ENCODE results near the gene NR2F2. TPM values are rescaled to one million over a fixed set of nuclear protein-coding genes. Genes with fewer than 3 reads are reported as not detected.
A peak's percentile ranks its signal among the peaks of the same experiment; 100 is the strongest.

Gene NR2F2
- polyA plus RNA-seq, 1 donor (not counting 4 experiments of a cell fraction or from before 2014, with no cell fraction given) = 19.5 TPM

DNA sequence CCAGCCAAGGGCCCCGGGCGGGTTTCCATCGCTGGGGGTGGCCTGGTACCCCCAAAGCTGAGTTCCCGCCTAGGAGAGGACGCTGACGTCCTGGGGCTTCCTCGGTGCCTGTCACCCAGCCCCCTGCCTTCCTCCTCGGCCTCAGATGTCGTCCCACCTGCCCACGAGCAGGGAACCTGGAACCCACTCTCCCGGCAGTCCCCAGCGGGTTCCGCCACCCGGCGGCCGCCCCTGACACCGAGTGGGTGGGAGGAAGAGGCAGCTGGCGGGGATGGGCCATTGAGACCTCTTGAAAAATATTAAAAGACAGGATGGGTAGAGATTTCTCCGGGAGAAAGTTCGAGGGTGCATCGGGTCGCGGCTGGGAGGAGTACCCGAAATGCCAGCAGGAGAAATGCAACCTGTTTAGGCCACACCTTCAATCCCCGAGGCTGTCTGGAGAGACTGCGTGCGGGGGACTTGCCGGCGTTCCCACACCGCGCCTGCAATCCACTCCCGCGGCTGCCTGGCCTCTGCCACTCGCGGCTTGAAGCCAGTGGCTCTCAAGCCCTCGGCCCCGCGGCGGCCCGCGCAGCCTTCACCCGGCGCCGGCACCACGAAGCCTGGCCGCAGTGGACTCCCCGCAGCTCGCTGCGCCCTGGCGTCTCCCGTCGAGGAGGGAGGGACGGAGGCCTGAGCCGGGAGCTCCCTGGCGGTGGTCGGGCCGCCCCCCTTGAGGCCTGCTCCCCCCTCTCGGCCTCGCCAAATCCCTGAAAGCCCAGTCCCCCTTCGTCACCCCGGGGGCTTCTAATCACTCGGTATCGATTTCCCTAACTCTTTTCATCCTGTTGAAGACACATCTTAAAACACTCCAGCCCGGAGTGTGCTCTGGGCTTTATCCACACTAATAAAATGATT, 8.6 kb upstream of the NR2F2 start:
- peaks cover 14% of the 10 kb centered on the region for H3K4me1 ChIP-seq (ENCODE audit: control insufficient read depth, extremely low read depth, insufficient read depth, low read length)
- H3K4me3 ChIP-seq (ENCODE audit: control insufficient read depth in 2 of 3, extremely low read depth in 1 of 3, insufficient read depth in 2 of 3, low read depth in 1 of 3, low read length in 3 of 3) = peak overlapping the region; percentile 26 to 56 (median 50)
- H3K9me1 ChIP-seq (ENCODE audit: control insufficient read depth, extremely low read depth, insufficient read depth, low read length) = no peaks in the 10 kb centered on the region
- peak overlapping the region; percentile 70 for H2AFZ ChIP-seq (ENCODE audit: control insufficient read depth, low read length)
- H3K27me3 ChIP-seq (ENCODE audit: control insufficient read depth, extremely low read depth, insufficient read depth, low read length) = peaks cover 17% of the 10 kb centered on the region
- no peaks in the 10 kb centered on the region for H4K20me1 ChIP-seq (ENCODE audit: control insufficient read depth, extremely low read depth, insufficient read depth, low read length)
- TF ChIP-seq, protein P1, sequence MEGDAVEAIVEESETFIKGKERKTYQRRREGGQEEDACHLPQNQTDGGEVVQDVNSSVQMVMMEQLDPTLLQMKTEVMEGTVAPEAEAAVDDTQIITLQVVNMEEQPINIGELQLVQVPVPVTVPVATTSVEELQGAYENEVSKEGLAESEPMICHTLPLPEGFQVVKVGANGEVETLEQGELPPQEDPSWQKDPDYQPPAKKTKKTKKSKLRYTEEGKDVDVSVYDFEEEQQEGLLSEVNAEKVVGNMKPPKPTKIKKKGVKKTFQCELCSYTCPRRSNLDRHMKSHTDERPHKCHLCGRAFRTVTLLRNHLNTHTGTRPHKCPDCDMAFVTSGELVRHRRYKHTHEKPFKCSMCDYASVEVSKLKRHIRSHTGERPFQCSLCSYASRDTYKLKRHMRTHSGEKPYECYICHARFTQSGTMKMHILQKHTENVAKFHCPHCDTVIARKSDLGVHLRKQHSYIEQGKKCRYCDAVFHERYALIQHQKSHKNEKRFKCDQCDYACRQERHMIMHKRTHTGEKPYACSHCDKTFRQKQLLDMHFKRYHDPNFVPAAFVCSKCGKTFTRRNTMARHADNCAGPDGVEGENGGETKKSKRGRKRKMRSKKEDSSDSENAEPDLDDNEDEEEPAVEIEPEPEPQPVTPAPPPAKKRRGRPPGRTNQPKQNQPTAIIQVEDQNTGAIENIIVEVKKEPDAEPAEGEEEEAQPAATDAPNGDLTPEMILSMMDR (optimal IDR thresholded peaks at IDR 0.05 in 1 of 3, IDR thresholded peaks at IDR 0.05 in 1 of 3, conservative IDR thresholded peaks at IDR 0.05 in 1 of 3; ENCODE audit: extremely low read depth in 1 of 3, insufficient read depth in 2 of 3, low read length in 3 of 3) = no peak
- TF ChIP-seq EZH2 (IDR thresholded peaks at IDR 0.05; ENCODE audit: low read length) = peak; percentile 21
- peak overlapping the region; percentile 74 for H3K4me2 ChIP-seq (ENCODE audit: control insufficient read depth, extremely low read depth, insufficient read depth, low read depth, low read length)
- H3K9ac ChIP-seq (ENCODE audit: control insufficient read depth, extremely low read depth, insufficient read depth, low read length) = peak overlapping the region; percentile 30
- no peaks in the 10 kb centered on the region for H3K9me3 ChIP-seq (ENCODE audit: control insufficient read depth, low read depth, low read length)
- H3K79me2 ChIP-seq (ENCODE audit: control insufficient read depth, insufficient read depth, low read length) = peaks cover 8% of the 10 kb centered on the region
- H3K27ac ChIP-seq (ENCODE audit: control insufficient read depth, insufficient read depth, low read length) = no peak overlapping the region
- no peak for DNase-seq (ENCODE audit: low read depth, low spot score)
- dilution Hi-C loops (cut with MboI; ENCODE audit: extremely low pct_ligation_motif_present, low sequenced_read_pairs) = no loop called here
- no peak for FAIRE-seq
- H3K36me3 ChIP-seq (ENCODE audit: control insufficient read depth in 2 of 2, extremely low read depth in 1 of 2, insufficient read depth in 2 of 2, low read length in 2 of 2) = no peaks in the 10 kb centered on the region

GRCh38 chr15:96322536-96323318, 7.8 kb upstream of the NR2F2 start:
- peak overlapping the region; percentile 70 for H2AFZ ChIP-seq (ENCODE audit: control insufficient read depth, low read length)
- FAIRE-seq = no peak
- no peaks in the 10 kb centered on the region for H3K9me3 ChIP-seq (ENCODE audit: control insufficient read depth, low read depth, low read length)
- peak overlapping the region; percentile 74 for H3K4me2 ChIP-seq (ENCODE audit: control insufficient read depth, extremely low read depth, insufficient read depth, low read depth, low read length)
- H3K9me1 ChIP-seq (ENCODE audit: control insufficient read depth, extremely low read depth, insufficient read depth, low read length) = no peaks in the 10 kb centered on the region
- dilution Hi-C loops (cut with MboI; ENCODE audit: extremely low pct_ligation_motif_present, low sequenced_read_pairs) = no loop called here
- H3K9ac ChIP-seq (ENCODE audit: control insufficient read depth, extremely low read depth, insufficient read depth, low read length) = peak overlapping the region; percentile 30
- peak overlapping the region in 2 of 3 experiments; percentile 50 to 56 for H3K4me3 ChIP-seq (ENCODE audit: control insufficient read depth in 2 of 3, extremely low read depth in 1 of 3, insufficient read depth in 2 of 3, low read depth in 1 of 3, low read length in 3 of 3)
- no peaks in the 10 kb centered on the region for H4K20me1 ChIP-seq (ENCODE audit: control insufficient read depth, extremely low read depth, insufficient read depth, low read length)
- H3K27ac ChIP-seq (ENCODE audit: control insufficient read depth, insufficient read depth, low read length) = no peak overlapping the region
- peaks cover 19% of the 10 kb centered on the region for H3K4me1 ChIP-seq (ENCODE audit: control insufficient read depth, extremely low read depth, insufficient read depth, low read length)
- DNase-seq (ENCODE audit: low read depth, low spot score) = no peak
- H3K36me3 ChIP-seq (ENCODE audit: control insufficient read depth in 2 of 2, extremely low read depth in 1 of 2, insufficient read depth in 2 of 2, low read length in 2 of 2) = no peaks in the 10 kb centered on the region
- peaks cover 17% of the 10 kb centered on the region for H3K27me3 ChIP-seq (ENCODE audit: control insufficient read depth, extremely low read depth, insufficient read depth, low read length)
- no peak for TF ChIP-seq EZH2 (IDR thresholded peaks at IDR 0.05; ENCODE audit: low read length)
- TF ChIP-seq, protein P1 (optimal IDR thresholded peaks at IDR 0.05 in 1 of 3, IDR thresholded peaks at IDR 0.05 in 1 of 3, conservative IDR thresholded peaks at IDR 0.05 in 1 of 3; ENCODE audit: extremely low read depth in 1 of 3, insufficient read depth in 2 of 3, low read length in 3 of 3) = no peak
- H3K79me2 ChIP-seq (ENCODE audit: control insufficient read depth, insufficient read depth, low read length) = peaks cover 12% of the 10 kb centered on the region

Data from keratinocyte (primary cell).